ENCODE measurements around the gene PSMA3. TPM values are rescaled to one million over a fixed set of nuclear protein-coding genes. Genes with fewer than 3 reads are reported as not detected.

The PSMA3 gene
- total and polyA plus RNA-seq, 10 of the 15 experiments (the other 5 are each of a cell fraction or from before 2014, with no cell fraction given): 142 to 936 (median 400) TPM

GRCh38 chr14:58276208-58276607 is 31.6 kb downstream of the PSMA3 start (continued):
- TF ChIP-seq MLLT1 (IDR thresholded peaks at IDR 0.05): no peak
- no peak for TF ChIP-seq CREM (IDR thresholded peaks at IDR 0.05; ENCODE audit: low read depth)
- TF ChIP-seq EZH2 (IDR thresholded peaks at IDR 0.05; ENCODE audit: borderline replicate concordance, control insufficient read depth, low read depth, low read length): no peak
- TF ChIP-seq SIN3A (IDR thresholded peaks at IDR 0.05; ENCODE audit: low read depth, low read length): no peak
- no peak for TF ChIP-seq SMAD1 (IDR thresholded peaks at IDR 0.05; ENCODE audit: low read depth, partially characterized antibody)
- TF ChIP-seq SMARCA5 (IDR thresholded peaks at IDR 0.05): no peak

DNA sequence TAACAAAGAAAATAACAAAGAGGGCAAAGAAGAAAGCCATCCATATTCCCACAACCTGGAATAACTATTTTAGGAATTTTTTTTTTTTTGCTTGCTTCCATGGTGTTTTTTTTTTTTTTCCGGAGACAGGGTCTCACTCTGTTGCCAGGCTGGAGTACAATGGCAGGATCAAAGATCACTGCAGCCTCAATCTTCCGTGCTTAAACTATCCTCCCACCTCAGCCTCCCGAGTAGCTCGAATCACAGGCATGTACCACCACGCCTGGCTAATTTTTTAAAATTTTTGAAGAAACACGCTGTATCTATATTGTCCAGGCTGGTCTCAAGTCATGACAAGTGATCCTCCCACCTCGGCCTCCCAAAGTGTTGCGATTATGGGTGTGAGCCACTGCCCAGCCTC is 33.5 kb downstream of the PSMA3 start:
- peaks cover 27% of the 10 kb centered on the region for H3K79me2 ChIP-seq (ENCODE audit: control insufficient read depth, insufficient read depth, low read length)
- BruUV-seq (replicated peaks): no TSS peak
- peaks cover 4 to 18% of the 10 kb centered on the region in 2 experiments; a peak in 3 of 4 replicates for H3K36me3 ChIP-seq (ENCODE audit: control insufficient read depth in 2 of 2, insufficient read depth in 2 of 2, low read length in 1 of 2)
- DNase-seq (ENCODE audit: low read depth, low spot score) (no peak), FAIRE-seq (no peak), ATAC-seq (no peak)
- TF ChIP-seq NFYB (IDR thresholded peaks at IDR 0.05; ENCODE audit: insufficient read depth, low read depth, low read length): no peak
- peak; percentile 28; the same call in 1 of the 2 replicates for TF ChIP-seq POLR2AphosphoS5 (IDR thresholded peaks at IDR 0.05; ENCODE audit: low read length)
- RAD21 ChIA-PET (ENCODE audit: unreplicated experiment): no interaction called here
- no peak overlapping the region for H3K4me3 ChIP-seq
- CTCF ChIA-PET: no interaction called here
- WGBS (ENCODE audit: insufficient coverage, insufficient replicate concordance, low lambda C conversion rate, missing lambda C conversion rate): 94% methylated on average over 8 of the region's 8 CpGs
- no peak overlapping the region for H3K27ac ChIP-seq (ENCODE audit: control insufficient read depth, insufficient read depth)
- H3K4me2 ChIP-seq (ENCODE audit: control insufficient read depth, insufficient read depth): no peak overlapping the region
- H3K9me3 ChIP-seq (replicated peaks; ENCODE audit: control insufficient read depth, insufficient read depth, low read length): no peaks in the 10 kb centered on the region
- in situ Hi-C loops (cut with MboI): no loop called here
- H3K4me1 ChIP-seq (ENCODE audit: control insufficient read depth, insufficient read depth, low read length): peaks cover 4% of the 10 kb centered on the region
- POLR2A ChIA-PET: interaction anchor here (0.6 to 0.7 kb wide), 4 partner anchors 11 to 881 kb away, joined by 3 to 5 read pairs (median 4); no protein-coding TSS in a partner anchor
- SMC1A ChIA-PET (ENCODE audit: uncharacterized antibody, unreplicated experiment): no interaction called here
- H2AFZ ChIP-seq (ENCODE audit: control insufficient read depth, low read depth, low read length): no peak overlapping the region
- no peak overlapping the region for H3K9ac ChIP-seq (ENCODE audit: control insufficient read depth, insufficient read depth, low read length)
- H4K20me1 ChIP-seq (ENCODE audit: control insufficient read depth, insufficient read depth): no peaks in the 10 kb centered on the region
- no peaks in the 10 kb centered on the region for H3K27me3 ChIP-seq (replicated peaks in 1 of 2; ENCODE audit: control insufficient read depth in 2 of 2, insufficient read depth in 2 of 2, low read length in 1 of 2)
- intact Hi-C loops (cut with micrococcal nuclease; ENCODE audit: unreplicated experiment): no loop called here
